Measurements from ENCODE around the gene MIS18BP1. TPM values are rescaled to one million over a fixed set of nuclear protein-coding genes. Genes with fewer than 3 reads are reported as not detected.

Gene MIS18BP1
- total RNA-seq, 1 donor from 2014 or later, result 15.2 TPM

DNA sequence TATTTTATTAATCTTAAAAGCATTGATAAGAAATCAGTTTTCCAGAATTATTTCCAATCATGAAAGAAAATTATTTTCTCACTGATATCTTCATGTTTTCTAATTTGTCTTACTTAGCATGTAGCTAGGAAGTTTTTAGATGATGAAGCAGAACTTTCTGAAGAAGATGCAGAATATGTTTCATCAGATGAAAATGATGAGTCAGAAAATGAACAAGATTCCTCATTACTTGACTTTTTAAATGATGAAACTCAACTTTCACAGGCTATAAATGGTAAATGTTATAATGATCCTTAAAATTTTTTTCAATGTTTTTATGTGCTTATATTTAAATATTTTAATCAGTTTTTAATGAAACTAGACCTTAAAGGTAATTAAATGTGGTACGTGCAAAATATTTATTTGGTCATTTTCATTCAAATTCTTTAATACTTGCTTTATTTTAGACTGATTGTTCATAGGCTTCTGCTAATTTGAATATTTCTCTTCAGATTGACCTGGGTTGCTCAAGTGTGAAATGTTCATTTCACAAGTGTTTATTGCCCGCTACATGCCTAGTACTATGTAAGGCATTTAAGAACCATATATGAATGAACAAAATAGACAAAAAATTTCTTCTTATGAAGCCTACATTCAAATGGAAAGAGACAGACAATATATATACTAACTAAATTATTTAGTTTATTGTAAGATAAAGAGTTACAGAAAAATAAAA is 67.7 kb downstream of the MIS18BP1 start:
- no peaks in the 10 kb centered on the region for H3K36me3 Mint-ChIP-seq (ENCODE audit: unreplicated experiment)
- no peak overlapping the region for H3K4me3 Mint-ChIP-seq (ENCODE audit: unreplicated experiment)
- TF ChIP-seq, protein P1, sequence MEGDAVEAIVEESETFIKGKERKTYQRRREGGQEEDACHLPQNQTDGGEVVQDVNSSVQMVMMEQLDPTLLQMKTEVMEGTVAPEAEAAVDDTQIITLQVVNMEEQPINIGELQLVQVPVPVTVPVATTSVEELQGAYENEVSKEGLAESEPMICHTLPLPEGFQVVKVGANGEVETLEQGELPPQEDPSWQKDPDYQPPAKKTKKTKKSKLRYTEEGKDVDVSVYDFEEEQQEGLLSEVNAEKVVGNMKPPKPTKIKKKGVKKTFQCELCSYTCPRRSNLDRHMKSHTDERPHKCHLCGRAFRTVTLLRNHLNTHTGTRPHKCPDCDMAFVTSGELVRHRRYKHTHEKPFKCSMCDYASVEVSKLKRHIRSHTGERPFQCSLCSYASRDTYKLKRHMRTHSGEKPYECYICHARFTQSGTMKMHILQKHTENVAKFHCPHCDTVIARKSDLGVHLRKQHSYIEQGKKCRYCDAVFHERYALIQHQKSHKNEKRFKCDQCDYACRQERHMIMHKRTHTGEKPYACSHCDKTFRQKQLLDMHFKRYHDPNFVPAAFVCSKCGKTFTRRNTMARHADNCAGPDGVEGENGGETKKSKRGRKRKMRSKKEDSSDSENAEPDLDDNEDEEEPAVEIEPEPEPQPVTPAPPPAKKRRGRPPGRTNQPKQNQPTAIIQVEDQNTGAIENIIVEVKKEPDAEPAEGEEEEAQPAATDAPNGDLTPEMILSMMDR (IDR thresholded peaks at IDR 0.05; ENCODE audit: partially characterized antibody, unreplicated experiment), result no peak
- no peaks in the 10 kb centered on the region for H3K9me3 Mint-ChIP-seq (ENCODE audit: unreplicated experiment)
- no peak for DNase-seq
- H3K27ac Mint-ChIP-seq (ENCODE audit: unreplicated experiment), result no peak overlapping the region
- no peaks in the 10 kb centered on the region for H3K4me1 Mint-ChIP-seq (ENCODE audit: low read depth, unreplicated experiment)
- H3K27me3 Mint-ChIP-seq (ENCODE audit: unreplicated experiment), result no peaks in the 10 kb centered on the region

DNA sequence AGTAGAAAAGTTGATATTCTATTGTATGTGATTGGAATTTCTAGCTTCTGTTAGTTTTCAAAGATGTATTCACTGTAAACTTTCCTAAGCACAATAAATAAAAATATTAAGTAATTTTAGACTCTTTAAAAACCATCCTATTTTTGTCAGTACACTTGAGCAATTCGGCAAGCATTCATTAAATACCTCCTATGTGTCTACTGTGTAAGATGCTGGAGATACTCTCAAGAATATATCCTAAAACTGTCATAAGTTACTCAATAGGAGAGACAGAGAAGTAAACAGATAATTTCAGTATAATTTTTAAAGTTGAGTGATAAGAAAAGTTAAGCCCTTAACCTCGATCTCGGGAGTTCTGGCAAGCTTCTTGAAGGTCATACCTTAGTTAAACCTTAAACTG is 71.2 kb downstream of the MIS18BP1 start:
- H3K36me3 Mint-ChIP-seq (ENCODE audit: unreplicated experiment), result no peaks in the 10 kb centered on the region
- H3K9me3 Mint-ChIP-seq (ENCODE audit: unreplicated experiment), result no peaks in the 10 kb centered on the region
- H3K4me3 Mint-ChIP-seq (ENCODE audit: unreplicated experiment), result no peak overlapping the region
- H3K4me1 Mint-ChIP-seq (ENCODE audit: low read depth, unreplicated experiment), result no peaks in the 10 kb centered on the region
- TF ChIP-seq, protein P1 (IDR thresholded peaks at IDR 0.05; ENCODE audit: partially characterized antibody, unreplicated experiment), result no peak
- H3K27ac Mint-ChIP-seq (ENCODE audit: unreplicated experiment), result no peak overlapping the region
- DNase-seq, result no peak
- H3K27me3 Mint-ChIP-seq (ENCODE audit: unreplicated experiment), result no peaks in the 10 kb centered on the region

DNA sequence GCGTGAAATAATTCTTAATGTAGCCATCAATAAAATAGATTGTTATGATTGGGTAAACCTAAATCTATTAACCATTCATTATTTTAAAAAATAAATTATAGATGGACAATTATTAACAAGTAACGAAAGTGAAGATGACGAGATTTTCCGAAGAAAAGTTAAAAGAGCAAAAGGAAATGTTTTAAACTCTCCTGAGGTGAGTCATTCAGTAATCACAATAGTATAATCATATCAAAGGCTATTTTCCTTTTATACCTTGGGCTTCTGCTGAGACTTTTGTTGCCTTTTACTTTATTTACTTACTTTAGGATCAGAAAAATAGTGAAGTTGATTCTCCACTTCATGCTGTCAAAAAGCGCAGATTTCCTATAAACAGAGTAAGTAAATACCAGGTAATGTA is 71.7 kb downstream of the MIS18BP1 start:
- H3K36me3 Mint-ChIP-seq (ENCODE audit: unreplicated experiment), result no peaks in the 10 kb centered on the region
- TF ChIP-seq, protein P1 (IDR thresholded peaks at IDR 0.05; ENCODE audit: partially characterized antibody, unreplicated experiment), result no peak
- no peaks in the 10 kb centered on the region for H3K9me3 Mint-ChIP-seq (ENCODE audit: unreplicated experiment)
- no peaks in the 10 kb centered on the region for H3K27me3 Mint-ChIP-seq (ENCODE audit: unreplicated experiment)
- DNase-seq, result no peak
- H3K4me1 Mint-ChIP-seq (ENCODE audit: low read depth, unreplicated experiment), result no peaks in the 10 kb centered on the region
- no peak overlapping the region for H3K4me3 Mint-ChIP-seq (ENCODE audit: unreplicated experiment)
- no peak overlapping the region for H3K27ac Mint-ChIP-seq (ENCODE audit: unreplicated experiment)

DNA sequence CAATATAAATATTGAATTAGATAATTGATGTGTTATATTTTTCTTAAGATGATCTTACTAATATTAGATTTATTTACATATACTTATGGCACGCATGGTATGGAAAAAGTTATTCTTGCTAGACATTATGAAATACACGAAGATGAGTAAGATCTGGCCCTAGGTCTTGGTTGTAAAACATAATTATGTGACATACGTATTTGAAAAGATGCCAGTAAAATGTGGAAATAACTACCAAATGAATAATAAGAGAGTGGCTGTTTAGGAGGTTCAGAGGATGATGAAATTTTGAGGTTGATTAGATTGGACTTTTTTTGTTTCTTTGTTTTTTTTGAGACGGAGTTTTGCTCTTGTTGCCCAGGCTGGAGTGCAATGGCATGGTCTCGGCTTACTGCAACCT is 75.9 kb downstream of the MIS18BP1 start:
- H3K36me3 Mint-ChIP-seq (ENCODE audit: unreplicated experiment), result no peaks in the 10 kb centered on the region
- H3K4me3 Mint-ChIP-seq (ENCODE audit: unreplicated experiment), result no peak overlapping the region
- TF ChIP-seq, protein P1 (IDR thresholded peaks at IDR 0.05; ENCODE audit: partially characterized antibody, unreplicated experiment), result no peak
- H3K27me3 Mint-ChIP-seq (ENCODE audit: unreplicated experiment), result no peaks in the 10 kb centered on the region
- no peak for DNase-seq
- H3K4me1 Mint-ChIP-seq (ENCODE audit: low read depth, unreplicated experiment), result no peaks in the 10 kb centered on the region
- no peaks in the 10 kb centered on the region for H3K9me3 Mint-ChIP-seq (ENCODE audit: unreplicated experiment)
- H3K27ac Mint-ChIP-seq (ENCODE audit: unreplicated experiment), result no peak overlapping the region

DNA sequence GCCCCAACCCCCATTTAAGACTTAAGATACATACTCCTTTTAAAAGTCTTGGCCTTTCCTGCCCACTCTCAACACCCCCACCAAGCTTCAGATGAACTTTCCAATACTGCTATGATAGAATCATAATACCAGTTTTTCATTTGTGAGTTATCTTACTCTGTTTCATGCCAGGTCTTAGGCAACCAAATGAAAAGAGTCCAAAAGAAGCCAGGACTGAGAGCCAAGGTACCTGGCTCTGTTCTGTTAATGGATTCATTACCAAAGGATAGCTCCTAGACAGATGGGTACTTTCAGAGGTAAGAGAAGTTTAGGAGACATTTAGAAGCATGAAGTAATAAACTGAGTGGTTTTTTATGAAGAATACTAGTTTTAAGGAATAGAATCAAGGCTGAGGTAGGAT is 83.1 kb downstream of the MIS18BP1 start:
- Mint-ChIP-seq H3K27ac (ENCODE audit: unreplicated experiment) (no peak overlapping the region), H3K4me1 (ENCODE audit: low read depth, unreplicated experiment) (no peaks in the 10 kb centered on the region), H3K27me3 (ENCODE audit: unreplicated experiment) (peaks cover 2% of the 10 kb centered on the region), H3K36me3 (ENCODE audit: unreplicated experiment) (no peaks in the 10 kb centered on the region), H3K9me3 (ENCODE audit: unreplicated experiment) (no peaks in the 10 kb centered on the region), H3K4me3 (ENCODE audit: unreplicated experiment) (no peak overlapping the region)
- DNase-seq, result no peak
- TF ChIP-seq, protein P1 (IDR thresholded peaks at IDR 0.05; ENCODE audit: partially characterized antibody, unreplicated experiment), result no peak

All from glutamatergic neuron (in vitro differentiated cells).